Mucosa of gallbladder (tissue), 1 donor: ENCODE measurements around the gene FRMD4A. TPM values are rescaled to one million over a fixed set of nuclear protein-coding genes. Genes with fewer than 3 reads are reported as not detected.

Source experiments
- DNase-seq: peaks from one replicate; pipeline ENCODE4 v3.0.0-alpha.2; 2020; ENCODE audit warnings: low spot score
- total RNA-seq: library from RNA; stranded (reverse); gene quantifications from one replicate; pipeline ENCODE4 v1.2.1, GENCODE V29; 2021
- donor health status: DM: no; HTN: no; CAD: no.

FRMD4A gene
- total RNA-seq, 1 donor from 2014 or later: 55.4 TPM

- no peak for DNase-seq
Observed at GRCh38 chr10:13654118-13654830, 676.5 kb downstream of the FRMD4A start.

GRCh38 chr10:13652860-13653259 is 677.9 kb downstream of the FRMD4A start:
- no peak for DNase-seq

GRCh38 chr10:13651969-13652720 is 678.6 kb downstream of the FRMD4A start:
- no peak for DNase-seq

- DNase-seq: no peak
Observed at GRCh38 chr10:13650961-13651360, 679.8 kb downstream of the FRMD4A start.

GRCh38 chr10:13649844-13650520 is 680.7 kb downstream of the FRMD4A start:
- DNase-seq: no peak

- no peak for DNase-seq
Observed at GRCh38 chr10:13648425-13648824, 682.3 kb downstream of the FRMD4A start.

- DNase-seq: no peak
Observed at GRCh38 chr10:13644866-13645265, 685.9 kb downstream of the FRMD4A start.

GRCh38 chr10:13643016-13643415 is 687.7 kb downstream of the FRMD4A start:
- DNase-seq: no peak

- no peak for DNase-seq
Observed at GRCh38 chr10:13642293-13642692, 688.4 kb downstream of the FRMD4A start.

GRCh38 chr10:13637894-13638293 is 692.8 kb downstream of the FRMD4A start:
- no peak for DNase-seq

- DNase-seq: no peak
Observed at GRCh38 chr10:13637303-13637856, 693.3 kb downstream of the FRMD4A start.

- no peak for DNase-seq
Observed at GRCh38 chr10:13636776-13637175, 693.9 kb downstream of the FRMD4A start.

- no peak for DNase-seq
Observed at GRCh38 chr10:13634207-13634606, 696.5 kb downstream of the FRMD4A start.

GRCh38 chr10:13633689-13634088 is 697.0 kb downstream of the FRMD4A start:
- peak; percentile 65 for DNase-seq

GRCh38 chr10:13632884-13633440 is 697.8 kb downstream of the FRMD4A start:
- DNase-seq: no peak

- DNase-seq: no peak
Observed at GRCh38 chr10:13632440-13632839, 698.3 kb downstream of the FRMD4A start.

- no peak for DNase-seq
Observed at GRCh38 chr10:13631594-13631993, 699.1 kb downstream of the FRMD4A start.

- no peak for DNase-seq
Observed at GRCh38 chr10:13630231-13630630, 700.5 kb downstream of the FRMD4A start.

- DNase-seq: no peak
Observed at GRCh38 chr10:13629116-13629515, 701.6 kb downstream of the FRMD4A start.

GRCh38 chr10:13628661-13629060 is 702.1 kb downstream of the FRMD4A start:
- no peak for DNase-seq

- DNase-seq: no peak
Observed at GRCh38 chr10:13627459-13628310, 703.0 kb downstream of the FRMD4A start.
